Choroid plexus epithelial cell (primary cell): Measurements from ENCODE around the gene NUPR1.

Experiments
- DNase-seq: peaks from one replicate; pipeline ENCODE4 v3.0.0-alpha.2; 2010; ENCODE audit warnings: low read depth
- H3K4me3 ChIP-seq: 2 replicates; pipeline ENCODE4 v1.5.1; 2011; ENCODE audit warnings: low read depth, mild to moderate bottlenecking, control low read depth, low read length, moderate library complexity
- CTCF ChIP-seq: conservative IDR thresholded peaks from 2 replicates; pipeline ENCODE4 v1.5.1; 2011; ENCODE audit warnings: low read depth, mild to moderate bottlenecking, control low read depth, inconsistent platforms, low read length, moderate library complexity

Gene NUPR1

GRCh38 chr16:28563218-28563617 is 24.4 kb upstream of the NUPR1 start:
- no peak for TF ChIP-seq CTCF
- DNase-seq, result no peak
- no peak overlapping the region for H3K4me3 ChIP-seq

- DNase-seq, result no peak
- TF ChIP-seq CTCF, result no peak
- no peak overlapping the region for H3K4me3 ChIP-seq
Measured at GRCh38 chr16:28562199-28562598, 23.4 kb upstream of the NUPR1 start.

- no peak for TF ChIP-seq CTCF
- no peak for DNase-seq
- H3K4me3 ChIP-seq, result no peak overlapping the region
Measured at GRCh38 chr16:28561557-28562187, 22.9 kb upstream of the NUPR1 start.

GRCh38 chr16:28558456-28558855 is 19.7 kb upstream of the NUPR1 start:
- no peak for DNase-seq
- no peak for TF ChIP-seq CTCF
- H3K4me3 ChIP-seq, result no peak overlapping the region

GRCh38 chr16:28556914-28557320 is 18.1 kb upstream of the NUPR1 start:
- no peak for DNase-seq
- no peak overlapping the region for H3K4me3 ChIP-seq
- no peak for TF ChIP-seq CTCF

GRCh38 chr16:28555561-28555960 is 16.8 kb upstream of the NUPR1 start:
- no peak for DNase-seq

More at GRCh38 chr16:28555561-28555960, 16.8 kb upstream of the NUPR1 start:
- TF ChIP-seq CTCF, result no peak
- no peak overlapping the region for H3K4me3 ChIP-seq
